ENCODE data around the gene RAB37. TPM values are rescaled to one million over a fixed set of nuclear protein-coding genes. Genes with fewer than 3 reads are reported as not detected.
A peak's percentile ranks its signal among the peaks of the same experiment; 100 is the strongest.

Gene RAB37
- total RNA-seq, 1 donor from 2014 or later: 7.4 TPM

DNA sequence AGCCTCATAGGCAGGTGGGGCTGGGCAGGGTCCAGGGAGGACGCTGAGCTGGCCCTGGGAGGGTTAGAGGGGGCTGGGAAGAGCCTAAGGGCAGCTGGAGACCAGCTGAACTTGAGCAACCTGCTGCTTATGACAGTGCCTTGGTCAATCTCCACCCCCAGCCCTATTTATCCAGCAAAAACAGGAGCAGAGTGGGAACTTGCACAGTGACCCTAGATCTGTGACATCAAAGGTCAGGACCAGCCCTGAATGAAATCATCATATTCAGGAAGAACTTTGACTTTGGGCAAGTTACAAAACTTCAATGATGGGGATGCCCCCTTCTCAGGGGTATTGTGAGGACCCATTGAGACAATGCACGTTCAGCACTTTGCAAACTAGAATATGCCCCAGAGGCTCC lies 33.7 kb upstream of the RAB37 start:
- Histone ChIP-seq H3K27ac (no peak overlapping the region), H3K4me3 (no peak overlapping the region), H3K4me1 (peaks cover 22% of the 10 kb centered on the region), H3K36me3 (peaks cover 4% of the 10 kb centered on the region), H3K27me3 (ENCODE audit: low read depth) (peaks cover 10% of the 10 kb centered on the region), H3K9me3 (no peaks in the 10 kb centered on the region)
- DNase-seq (no peak), ATAC-seq (peak in 1 of 2 donors; percentile 25)
- TF ChIP-seq, protein P1, sequence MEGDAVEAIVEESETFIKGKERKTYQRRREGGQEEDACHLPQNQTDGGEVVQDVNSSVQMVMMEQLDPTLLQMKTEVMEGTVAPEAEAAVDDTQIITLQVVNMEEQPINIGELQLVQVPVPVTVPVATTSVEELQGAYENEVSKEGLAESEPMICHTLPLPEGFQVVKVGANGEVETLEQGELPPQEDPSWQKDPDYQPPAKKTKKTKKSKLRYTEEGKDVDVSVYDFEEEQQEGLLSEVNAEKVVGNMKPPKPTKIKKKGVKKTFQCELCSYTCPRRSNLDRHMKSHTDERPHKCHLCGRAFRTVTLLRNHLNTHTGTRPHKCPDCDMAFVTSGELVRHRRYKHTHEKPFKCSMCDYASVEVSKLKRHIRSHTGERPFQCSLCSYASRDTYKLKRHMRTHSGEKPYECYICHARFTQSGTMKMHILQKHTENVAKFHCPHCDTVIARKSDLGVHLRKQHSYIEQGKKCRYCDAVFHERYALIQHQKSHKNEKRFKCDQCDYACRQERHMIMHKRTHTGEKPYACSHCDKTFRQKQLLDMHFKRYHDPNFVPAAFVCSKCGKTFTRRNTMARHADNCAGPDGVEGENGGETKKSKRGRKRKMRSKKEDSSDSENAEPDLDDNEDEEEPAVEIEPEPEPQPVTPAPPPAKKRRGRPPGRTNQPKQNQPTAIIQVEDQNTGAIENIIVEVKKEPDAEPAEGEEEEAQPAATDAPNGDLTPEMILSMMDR (IDR thresholded peaks at IDR 0.05): no peak
- intact Hi-C loops (cut with DNase I): no loop called here

DNA sequence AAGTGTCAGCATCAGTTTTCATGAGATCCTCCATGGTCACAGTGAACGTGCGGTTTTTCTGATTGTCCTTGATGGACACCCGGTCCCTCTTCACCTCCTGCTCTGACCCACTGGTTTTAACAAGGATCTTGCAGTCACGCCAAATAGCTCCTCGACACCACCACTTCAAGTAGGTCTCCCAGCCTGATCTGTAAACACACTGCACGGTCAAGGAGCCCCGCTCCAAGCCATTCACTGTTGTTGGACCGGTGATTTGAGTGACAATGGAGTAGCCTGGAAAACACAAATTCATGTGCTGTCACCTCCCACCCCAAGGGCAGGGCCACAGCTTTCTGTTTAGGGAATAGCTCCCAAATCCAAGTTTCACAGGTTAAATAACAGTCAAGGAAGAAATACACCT lies 32.5 kb upstream of the RAB37 start:
- DNase-seq: peak; percentile 73
- peak; percentile 85 to 86 for ATAC-seq
- peaks cover 10% of the 10 kb centered on the region for H3K27me3 ChIP-seq (ENCODE audit: low read depth)
- H3K9me3 ChIP-seq: no peaks in the 10 kb centered on the region
- intact Hi-C loops (cut with DNase I): no loop called here
- TF ChIP-seq, protein P1 (IDR thresholded peaks at IDR 0.05): no peak
- peaks cover 3% of the 10 kb centered on the region for H3K36me3 ChIP-seq
- H3K4me1 ChIP-seq: peaks cover 22% of the 10 kb centered on the region
- no peak overlapping the region for H3K27ac ChIP-seq
- no peak overlapping the region for H3K4me3 ChIP-seq

DNA sequence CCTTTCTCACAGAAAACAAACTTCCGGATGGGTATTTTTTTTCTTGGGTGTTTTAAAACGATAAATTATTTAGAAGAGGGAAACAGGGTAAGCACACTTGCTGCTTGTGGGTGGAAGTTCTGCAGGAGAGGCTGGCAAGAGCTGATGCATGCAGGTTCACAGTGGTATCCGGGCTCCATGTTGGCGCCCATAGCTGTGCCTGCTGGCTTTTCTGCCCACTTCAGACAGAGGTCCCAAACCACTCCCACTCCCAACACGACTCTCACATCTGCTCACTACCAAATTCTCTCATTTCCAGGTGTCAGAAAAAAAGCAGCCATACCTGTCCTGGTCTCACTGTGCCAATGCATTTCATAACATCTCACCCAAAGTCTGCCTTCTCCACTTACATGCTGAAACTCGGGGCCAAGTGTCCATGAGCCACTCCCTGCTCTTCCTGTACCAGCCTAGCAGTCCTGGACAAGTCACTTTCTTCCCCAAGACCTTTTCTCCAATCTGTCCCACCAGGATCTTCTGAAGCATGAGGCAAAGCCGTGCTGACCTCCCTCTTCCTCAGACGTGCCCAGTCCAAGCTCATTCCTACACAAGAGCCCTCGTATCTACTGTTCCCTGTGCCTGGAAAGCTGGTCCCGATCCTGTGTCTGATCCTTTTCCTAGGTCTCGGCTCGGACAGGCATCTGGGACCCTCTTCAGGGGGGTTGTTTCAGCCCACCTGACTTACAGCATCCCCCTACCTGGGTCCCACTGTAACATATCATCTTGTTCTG lies 25.8 kb upstream of the RAB37 start:
- Histone ChIP-seq H3K4me1 (peaks cover 16% of the 10 kb centered on the region), H3K36me3 (no peaks in the 10 kb centered on the region), H3K9me3 (no peaks in the 10 kb centered on the region), H3K27ac (no peak overlapping the region), H3K27me3 (ENCODE audit: low read depth) (peaks cover 5% of the 10 kb centered on the region), H3K4me3 (peak overlapping the region; percentile 42)
- intact Hi-C loops (cut with DNase I): no loop called here
- TF ChIP-seq, protein P1 (IDR thresholded peaks at IDR 0.05): no peak
- ATAC-seq (no peak), DNase-seq (no peak)

GRCh38 chr17:74712301-74712700 lies 24.8 kb upstream of the RAB37 start:
- H3K36me3 ChIP-seq: no peaks in the 10 kb centered on the region
- peak overlapping the region; percentile 42 for H3K4me3 ChIP-seq
- H3K27ac ChIP-seq: peak overlapping the region; percentile 24
- TF ChIP-seq, protein P1 (IDR thresholded peaks at IDR 0.05): no peak
- ATAC-seq: no peak
- no peak for DNase-seq
- intact Hi-C loops (cut with DNase I): no loop called here
- peaks cover 16% of the 10 kb centered on the region for H3K4me1 ChIP-seq
- H3K9me3 ChIP-seq: no peaks in the 10 kb centered on the region
- peaks cover 5% of the 10 kb centered on the region for H3K27me3 ChIP-seq (ENCODE audit: low read depth)

DNA sequence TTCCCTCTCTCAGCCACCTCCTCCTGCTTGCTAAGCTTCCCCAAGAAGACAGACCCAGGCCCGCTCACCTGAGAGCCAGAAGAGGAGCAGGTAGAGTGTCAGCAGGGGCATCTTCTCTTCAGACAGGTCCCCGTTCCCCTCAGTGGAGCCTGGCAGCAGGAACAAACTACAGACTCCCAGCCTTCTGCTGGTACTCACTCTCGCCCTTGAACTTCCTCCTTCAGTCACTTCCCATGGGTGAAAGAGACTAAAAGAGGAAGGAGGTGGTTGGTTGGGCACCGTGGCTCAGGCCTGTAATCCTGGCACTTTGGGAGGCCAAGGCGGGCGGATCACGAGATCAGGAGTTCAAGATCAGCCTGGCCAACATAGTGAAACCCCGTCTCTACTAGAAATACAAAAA lies 24.3 kb upstream of the RAB37 start, which contains the start of gene CD300LF:
Gene CD300LF (minus strand): TSS at position 168 of the 400 bp plus-strand sequence. CDS start 57 bp downstream, at position 111.
- peak; percentile 76 for DNase-seq
- H3K4me1 ChIP-seq: peaks cover 16% of the 10 kb centered on the region
- H3K9me3 ChIP-seq: no peaks in the 10 kb centered on the region
- no peaks in the 10 kb centered on the region for H3K36me3 ChIP-seq
- H3K27ac ChIP-seq: peak within 1 kb of the TSS; percentile 24
- intact Hi-C loops (cut with DNase I): no loop called here
- ATAC-seq: peak; percentile 66 to 75
- H3K4me3 ChIP-seq: peak within 1 kb of the TSS; percentile 42
- TF ChIP-seq, protein P1 (IDR thresholded peaks at IDR 0.05): no peak
- peaks cover 5% of the 10 kb centered on the region for H3K27me3 ChIP-seq (ENCODE audit: low read depth)

Data from lower lobe of right lung (tissue), 2 donors.